Mammary epithelial cell (primary cell): Measurements from ENCODE around the gene SLC38A8.

Experiments used
- CTCF ChIP-seq, 2 donors: IDR thresholded peaks in 1 of 2; conservative IDR thresholded peaks in 1 of 2; 2 replicates each; pipeline ENCODE4 v1.5.1; 2011 to 2012; ENCODE audit warnings: inconsistent platforms in 2 of 2, low read length in 2 of 2, mild to moderate bottlenecking in 2 of 2, control low read depth in 1 of 2, low read depth in 1 of 2; ENCODE audit not compliant: insufficient read depth in 1 of 2; ENCODE audit errors: extremely low read depth in 1 of 2
- EZH2 ChIP-seq: IDR thresholded peaks from 2 replicates; pipeline ENCODE4 v1.6.1; 2012; ENCODE audit warnings: low read length, inconsistent platforms, borderline replicate concordance

DNA sequence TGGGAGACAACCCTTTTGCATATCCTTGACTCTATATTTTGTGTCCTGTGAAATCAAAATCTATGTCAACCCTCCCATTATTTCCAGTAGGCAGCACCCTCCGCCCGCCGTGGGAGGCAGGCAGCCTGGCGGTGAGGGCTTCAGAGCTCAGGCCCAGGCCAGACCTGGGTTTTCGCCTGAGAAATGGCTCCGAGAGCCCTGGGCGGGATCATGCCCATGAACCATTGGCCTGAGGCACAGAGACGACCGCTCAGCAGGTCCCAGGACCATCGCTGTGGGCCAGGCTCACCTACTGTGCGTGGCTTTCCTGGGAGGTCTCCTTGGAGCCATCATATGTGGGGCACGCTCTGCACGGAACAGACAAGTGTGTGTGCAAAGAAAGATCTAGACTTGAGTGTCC, 6.3 kb upstream of the SLC38A8 start:
- TF ChIP-seq CTCF (conservative IDR thresholded peaks at IDR 0.05 in 1 of 2, IDR thresholded peaks at IDR 0.05 in 1 of 2; ENCODE audit: extremely low read depth in 1 of 2, insufficient read depth in 1 of 2, low read depth in 1 of 2, low read length in 2 of 2) (no peak), EZH2 (no peak)
